ENCODE measurements around the gene TACC2.

- no peak for TF ChIP-seq CTCF (IDR thresholded peaks at IDR 0.05; ENCODE audit: insufficient read depth, low read length, poor library complexity, severe bottlenecking)
- no peak for TF ChIP-seq EZH2phosphoT487 (conservative IDR thresholded peaks at IDR 0.05; ENCODE audit: low read length)
Measured at GRCh38 chr10:122249303-122249850, 260.4 kb downstream of the TACC2 start.
